Ovary (tissue), 9 donors: ENCODE results near the gene KIT. TPM values are rescaled to one million over a fixed set of nuclear protein-coding genes. Genes with fewer than 3 reads are reported as not detected.
A peak's percentile ranks its signal among the peaks of the same experiment; 100 is the strongest.

Experiments used
- DNase-seq, 5 donors: peaks; one replicate each; pipeline ENCODE4 v3.0.0-alpha.2; 2019 to 2020
- H3K27ac ChIP-seq, 2 donors: fragments of 200-600 bp; one replicate each; pipeline versions ENCODE4 v1.5.1 to v1.8.0; 2019 to 2022
- H3K27me3 ChIP-seq: fragments of 200-600 bp; one replicate; pipeline ENCODE4 v1.8.0; 2022
- H3K36me3 ChIP-seq: fragments of 200-600 bp; sonication (generic); one replicate; pipeline ENCODE4 v1.5.1; 2019
- H3K4me1 ChIP-seq: one replicate; pipeline ENCODE4 v1.8.1; 2013; ENCODE audit warnings: mild to moderate bottlenecking, moderate library complexity; ENCODE audit not compliant: insufficient read depth
- H3K4me3 ChIP-seq: fragments of 200-600 bp; sonication (generic); one replicate; pipeline ENCODE4 v1.5.1; 2017
- H3K9me3 ChIP-seq, 2 donors: fragments of 200-600 bp in 1 of 2; sonication (generic) in 1 of 2; one replicate each; pipeline versions ENCODE4 v1.5.1 to v1.8.1; 2013 to 2019; ENCODE audit warnings: mild to moderate bottlenecking in 1 of 2, moderate library complexity in 1 of 2
- CTCF ChIP-seq, 3 donors: fragments of 450-650 bp in 2 of 3; fragments of 200-600 bp in 1 of 3; IDR thresholded peaks; one replicate each; pipeline versions ENCODE4 v1.5.1 to v1.8.0; 2016 to 2022; ENCODE audit warnings: antibody characterized with exemption in 3 of 3, mild to moderate bottlenecking in 1 of 3
- EP300 ChIP-seq: sonication (generic); formaldehyde crosslinking; IDR thresholded peaks from one replicate; pipeline ENCODE4 v1.6.1; 2017; ENCODE audit warnings: antibody characterized with exemption
- POLR2A ChIP-seq: fragments of 450-650 bp; IDR thresholded peaks from one replicate; pipeline ENCODE4 v1.6.1; 2017; ENCODE audit warnings: antibody characterized with exemption, mild to moderate bottlenecking, moderate library complexity
- WGBS, 3 donors: extraction: QIAGEN DNeasy Blood & Tissue Kit in 1 of 3; methylation state at CpG; one replicate each; pipeline versions ENCODE4 v1.1.5 to v1.1.7; 2013 to 2017; 5-methylcytosine and 5-hydroxymethylcytosine counted together
- intact Hi-C, 4 donors: fragments of 100-400 bp; cut with DNase I; formaldehyde crosslinking; loops; one replicate each; pipeline versions ENCODE4 v1.11.0 to v1.15.1; 2022 to 2023
- polyA plus RNA-seq, 2 donors: library from polyadenylated mRNA; stranded (reverse); fragments of 200-250 nt in 1 of 2; fragments of 350-450 nt in 1 of 2; fragmentation: Illumina TruSeq in 1 of 2; extraction: RNeasy Lipid Tissue Mini Kit (QIAGEN cat#74804) in 1 of 2; gene quantifications; one replicate each; pipeline ENCODE4 v1.2.3, GENCODE V29; 2013 to 2014
- total RNA-seq, 7 donors: library from RNA; depleted of rRNA in 2 of 7; stranded (reverse); fragments of >200 nt in 2 of 7; fragmentation: NEBNext Ultra II Directional in 3 of 7; extraction: Animal tissue kit (Norgen Biotek cat#: 25700) in 3 of 7; gene quantifications; one replicate each; pipeline versions ENCODE4 v1.1.0 to v1.2.4, GENCODE V29; 2016 to 2023
- donor health status: DM: no; HTN: no; CAD: no; lungs with moderate emphysema.
- donor health status: DM: no; HTN: no; CAD: no.
- donor health status: Bipolar disorder and iron deficiency.
- donor health status: DM: yes; HTN: yes; CAD: no.
- donor health status: DM: no; HTN: no; CAD: no.
- donor health status: DM: yes; HTN: yes; CAD: no.

KIT gene
- total and polyA plus RNA-seq, 9 donors: 7.0 to 61.8 (median 21.7) TPM

DNA sequence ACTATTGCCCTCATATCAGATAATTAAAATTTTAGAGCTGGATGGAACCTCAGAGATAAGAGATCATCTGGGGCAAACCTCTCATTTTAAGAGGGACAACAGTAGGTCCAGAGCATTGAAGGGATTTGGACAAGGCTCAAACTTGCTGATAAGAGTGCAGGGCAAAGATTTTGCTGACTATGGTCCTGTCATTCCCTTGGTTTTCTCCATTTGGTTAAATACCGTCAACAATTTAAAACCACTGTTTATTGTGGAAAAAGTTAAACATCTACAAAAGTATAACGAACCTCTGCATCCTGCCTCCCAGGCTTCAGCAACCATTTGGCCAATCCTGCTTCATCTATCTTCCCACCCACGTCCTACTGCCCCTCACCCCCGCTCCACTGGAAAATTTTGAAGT, 10.7 kb upstream of the KIT start:
- Histone ChIP-seq H3K27ac (no peak overlapping the region), H3K36me3 (no peaks in the 10 kb centered on the region), H3K4me3 (no peak overlapping the region), H3K4me1 (peaks cover 4% of the 10 kb centered on the region), H3K9me3 (no peaks in the 10 kb centered on the region), H3K27me3 (no peaks in the 10 kb centered on the region)
- intact Hi-C loops: no loop called here
- no peak for DNase-seq
- 69 to 81% (median 76%) methylated on average over 4 of the region's 4 CpGs for WGBS, 3 donors
- TF ChIP-seq POLR2A (no peak), CTCF (IDR thresholded peaks at IDR 0.05) (no peak), EP300 (no peak)

- 93 to 98% (median 94%) methylated on average over 3 of the region's 3 CpGs for WGBS, 3 donors
- no peaks in the 10 kb centered on the region for H3K27me3 ChIP-seq
Observed at GRCh38 chr4:54651050-54651449, 6.7 kb upstream of the KIT start.

GRCh38 chr4:54654753-54655152, 3.0 kb upstream of the KIT start:
- WGBS, 3 donors: 75 to 89% (median 85%) methylated on average over 4 of the region's 4 CpGs
- no peak overlapping the region for H3K27ac ChIP-seq
- DNase-seq: no peak

More at GRCh38 chr4:54651050-54651449, 6.7 kb upstream of the KIT start:
- Histone ChIP-seq H3K4me3 (no peak overlapping the region), H3K4me1 (no peaks in the 10 kb centered on the region), H3K27ac (no peak overlapping the region), H3K36me3 (no peaks in the 10 kb centered on the region), H3K9me3 (no peaks in the 10 kb centered on the region)
- intact Hi-C loops: no loop called here
- TF ChIP-seq EP300 (no peak), POLR2A (no peak), CTCF (IDR thresholded peaks at IDR 0.05) (no peak)
- no peak for DNase-seq

GRCh38 chr4:54657185-54657550, 589 bp upstream of the KIT start:
- H3K27ac ChIP-seq: peak overlapping the region; percentile 44 to 84
- H3K4me1 ChIP-seq: peaks cover 4% of the 10 kb centered on the region
- no peaks in the 10 kb centered on the region for H3K9me3 ChIP-seq
- intact Hi-C loops: no loop called here
- DNase-seq: peak in 3 of 5 donors; percentile 23 to 50 (median 43)
- no peaks in the 10 kb centered on the region for H3K36me3 ChIP-seq
- H3K27me3 ChIP-seq: no peaks in the 10 kb centered on the region
- TF ChIP-seq POLR2A: no peak
- no peak for TF ChIP-seq EP300
- no peak for TF ChIP-seq CTCF (IDR thresholded peaks at IDR 0.05)
- peak overlapping the region; percentile 68 for H3K4me3 ChIP-seq
- 25 to 30% (median 28%) methylated on average over 26 of the region's 26 CpGs for WGBS, 3 donors

More at GRCh38 chr4:54654753-54655152, 3.0 kb upstream of the KIT start:
- intact Hi-C loops: no loop called here
- Histone ChIP-seq H3K27me3 (no peaks in the 10 kb centered on the region), H3K9me3 (no peaks in the 10 kb centered on the region), H3K36me3 (no peaks in the 10 kb centered on the region), H3K4me3 (no peak overlapping the region), H3K4me1 (peaks cover under 1% of the 10 kb centered on the region)
- no peak for TF ChIP-seq CTCF (IDR thresholded peaks at IDR 0.05)
- TF ChIP-seq EP300: no peak
- TF ChIP-seq POLR2A: no peak
